H4 (cell line): ENCODE data around the gene DEF6. TPM values are rescaled to one million over a fixed set of nuclear protein-coding genes. Genes with fewer than 3 reads are reported as not detected.
"Not testable (repeated sequence)": the region's sequence is repeated elsewhere in the genome, so short reads cannot be mapped to it uniquely, and the experiment has no call there.

Experiments used
- DNase-seq: peaks from one replicate; pipeline ENCODE4 v3.0.0-alpha.2; 2015; ENCODE audit warnings: low spot score
- total RNA-seq: library from RNA; depleted of rRNA; stranded (reverse); fragments of >200 nt; shearing (Covaris generic); gene quantifications from 2 replicates; pipeline ENCODE4 v1.2.3, GENCODE V29; 2014

DEF6 gene
- total RNA-seq, 1 experiment from 2014 or later = 0.43 TPM

GRCh38 chr6:35278708-35279107 lies 18.9 kb upstream of the DEF6 start:
- DNase-seq = no peak

- DNase-seq = no peak
These were observed 16.7 kb upstream of the DEF6 start for GRCh38 chr6:35280903-35281302.

GRCh38 chr6:35282472-35282871 lies 15.1 kb upstream of the DEF6 start:
- no peak for DNase-seq

GRCh38 chr6:35283361-35283760 lies 14.3 kb upstream of the DEF6 start:
- DNase-seq = no peak

- no peak for DNase-seq
These were observed 9.8 kb upstream of the DEF6 start for GRCh38 chr6:35287671-35288396.

- no peak for DNase-seq
These were observed 8.8 kb upstream of the DEF6 start for GRCh38 chr6:35288834-35289233.

- no peak for DNase-seq
These were observed 6.1 kb upstream of the DEF6 start for GRCh38 chr6:35291491-35291890.

- no peak for DNase-seq
These were observed 5.1 kb upstream of the DEF6 start for GRCh38 chr6:35292494-35292893.

- DNase-seq = no peak
These were observed 3.9 kb upstream of the DEF6 start for GRCh38 chr6:35293681-35294080.

- DNase-seq = peak; percentile 59
These were observed 3.2 kb upstream of the DEF6 start for GRCh38 chr6:35294308-35294945.

- no peak for DNase-seq
These were observed 2.6 kb upstream of the DEF6 start for GRCh38 chr6:35295036-35295435.

- DNase-seq = no peak
These were observed 1.9 kb upstream of the DEF6 start for GRCh38 chr6:35295521-35296315.

GRCh38 chr6:35296931-35297600 lies 552 bp upstream of the DEF6 start:
- no peak for DNase-seq

- DNase-seq = no peak
These were observed 1.1 kb downstream of the DEF6 start for GRCh38 chr6:35298625-35299140.

- no peak for DNase-seq
These were observed 2.1 kb downstream of the DEF6 start for GRCh38 chr6:35299674-35300073.

- DNase-seq = no peak
These were observed 3.2 kb downstream of the DEF6 start for GRCh38 chr6:35300848-35301247.

- no peak for DNase-seq
These were observed 5.1 kb downstream of the DEF6 start for GRCh38 chr6:35302604-35303241.

GRCh38 chr6:35304299-35304698 lies 6.7 kb downstream of the DEF6 start:
- DNase-seq = no peak

GRCh38 chr6:35305117-35305516 lies 7.5 kb downstream of the DEF6 start:
- DNase-seq = no peak

GRCh38 chr6:35307138-35307537 lies 9.5 kb downstream of the DEF6 start:
- not testable (repeated sequence) for DNase-seq

GRCh38 chr6:35308543-35308942 lies 10.9 kb downstream of the DEF6 start:
- not testable (repeated sequence) for DNase-seq
